K562 (cell line): ENCODE data around the gene ITPKA. TPM values are rescaled to one million over a fixed set of nuclear protein-coding genes. Genes with fewer than 3 reads are reported as not detected.
A peak's percentile ranks its signal among the peaks of the same experiment; 100 is the strongest.

Experiments
- ATAC-seq: fragments of 200-7000 bp; cut with Tn5 transposase; 3 replicates; pipeline ENCODE4 v1.9.1; 2020; ENCODE audit warnings: moderate library complexity
- BruUV-seq: library from RNA; stranded (reverse); fragments of 400-500 nt; replicated peaks from 2 replicates; lab custom pipeline; 2021; lab: Mats Ljungman, UMichigan
- CTCF ChIA-PET: fragments of 300-600 bp; formaldehyde crosslinking; extraction: SDS; loops from one replicate; lab custom pipeline; 2021; ENCODE audit warnings: low intra/inter-chr PET ratio; lab: Yijun Ruan, JAX
- POLR2A ChIA-PET: fragments of 300-600, 350-650 bp; sonication (Branson Sonifier 250); formaldehyde crosslinking; extraction: SDS; loops from one replicate; lab custom pipeline; 2021; ENCODE audit warnings: antibody characterized with exemption, inconsistent platforms; lab: Yijun Ruan, JAX
- DNase-seq, 4 experiments: peaks; one replicate each; pipeline versions ENCODE4 v3.0.0 to v3.0.0-alpha.2; 2011 to 2018; ENCODE audit warnings: low spot score in 3 of 4, mixed read lengths in 3 of 4; ENCODE audit errors: extremely low read depth in 1 of 4
- FAIRE-seq: peaks from 2 replicates; lab custom pipeline; 2011; peaks lifted over from hg19 to GRCh38; lab: Jason Lieb, UNC
- H2AFZ ChIP-seq: 2 replicates; pipeline ENCODE4 v1.6.0; 2011; ENCODE audit warnings: low read depth, low read length, control low read depth, inconsistent platforms
- H3K27ac ChIP-seq: fragments of 200-600 bp; 3 replicates; pipeline ENCODE4 v1.8.0; 2011; ENCODE audit warnings: low read depth, mild to moderate bottlenecking, control low read depth, inconsistent platforms, low read length, moderate library complexity, mixed read lengths; ENCODE audit errors: extremely low read depth
- H3K27me3 ChIP-seq, 2 experiments: fragments of 300-600 bp in 1 of 2; 2 replicates in 1 of 2; 3 replicates in 1 of 2; pipeline versions ENCODE4 v1.6.0 to v1.8.0; 2011; ENCODE audit warnings: inconsistent platforms in 2 of 2, low read length in 2 of 2, mild to moderate bottlenecking in 1 of 2, mixed read lengths in 1 of 2, moderate library complexity in 1 of 2; ENCODE audit not compliant: control insufficient read depth in 2 of 2, insufficient read depth in 2 of 2
- H3K36me3 ChIP-seq: fragments of 300-600 bp; 3 replicates; pipeline ENCODE4 v1.8.0; 2011; ENCODE audit warnings: mild to moderate bottlenecking, low read length, inconsistent platforms; ENCODE audit not compliant: control insufficient read depth, insufficient read depth
- H3K4me1 ChIP-seq, 2 experiments: fragments of 200-600 bp in 1 of 2; replicated peaks in 1 of 2; 2 replicates in 1 of 2; 3 replicates in 1 of 2; pipeline versions ENCODE4 v1.5.1 to v1.8.0; 2011; ENCODE audit warnings: inconsistent platforms in 2 of 2, low read length in 2 of 2, mild to moderate bottlenecking in 1 of 2, mixed read lengths in 1 of 2, moderate library complexity in 1 of 2; ENCODE audit not compliant: control insufficient read depth in 2 of 2, insufficient read depth in 2 of 2
- H3K4me2 ChIP-seq: 2 replicates; pipeline ENCODE4 v1.6.1; 2011; ENCODE audit warnings: low read length, control low read depth, inconsistent platforms, mixed read lengths; ENCODE audit not compliant: insufficient read depth
- H3K4me3 ChIP-seq: fragments of 200-600 bp; sonication (generic), shearing (Covaris generic); 2 replicates; pipeline ENCODE4 v1.5.1; 2016; ENCODE audit warnings: control low read depth, inconsistent platforms
- H3K79me2 ChIP-seq: fragments of 200-600 bp; 3 replicates; pipeline ENCODE4 v1.8.0; 2011; ENCODE audit warnings: low read length, inconsistent platforms; ENCODE audit not compliant: control insufficient read depth, insufficient read depth
- H3K9ac ChIP-seq, 2 experiments: 2 replicates each; pipeline versions ENCODE4 v1.6.0 to v1.6.1; 2011; ENCODE audit warnings: low read depth in 2 of 2, low read length in 2 of 2, control low read depth in 1 of 2, inconsistent platforms in 1 of 2, mild to moderate bottlenecking in 1 of 2, mixed read lengths in 1 of 2; ENCODE audit not compliant: insufficient read depth in 1 of 2
- H3K9me1 ChIP-seq: one replicate; pipeline ENCODE4 v1.6.0; 2011; ENCODE audit warnings: inconsistent platforms, mild to moderate bottlenecking, low read length, moderate library complexity; ENCODE audit not compliant: control insufficient read depth, insufficient read depth
- H3K9me3 ChIP-seq: replicated peaks from 2 replicates; pipeline ENCODE4 v1.5.1; 2011; ENCODE audit warnings: low read depth, low read length, inconsistent platforms; ENCODE audit not compliant: control insufficient read depth, insufficient read depth
- H4K20me1 ChIP-seq: replicated peaks from 2 replicates; pipeline ENCODE4 v1.6.1; 2011; ENCODE audit warnings: low read length, inconsistent platforms, mixed read lengths; ENCODE audit not compliant: control insufficient read depth, insufficient read depth
- CBFA2T2 ChIP-seq: fragments of 450-650 bp; conservative IDR thresholded peaks from 2 replicates; pipeline ENCODE4 v1.6.1; 2017; ENCODE audit warnings: mild to moderate bottlenecking
- CBFB ChIP-seq: sonication (generic); formaldehyde crosslinking; IDR thresholded peaks from 2 replicates; pipeline ENCODE4 v1.4.0; 2020; ENCODE audit warnings: mild to moderate bottlenecking, missing genetic modification reagents
- DMBX1 ChIP-seq: fragments of 250-450 bp; sonication (Bioruptor Pico); IDR thresholded peaks from 2 replicates; pipeline ENCODE4 v1.8.0; 2022; ENCODE audit warnings: inconsistent platforms, mild to moderate bottlenecking, moderate library complexity, borderline replicate concordance
- FOXA1 ChIP-seq: fragments of 450-650 bp; IDR thresholded peaks from 2 replicates; pipeline ENCODE4 v1.6.1; 2016; ENCODE audit warnings: mild to moderate bottlenecking, borderline replicate concordance
- KDM1A ChIP-seq, 2 experiments: fragments of 450-650 bp; IDR thresholded peaks; 2 replicates each; pipeline ENCODE4 v1.6.1; 2016; ENCODE audit warnings: mild to moderate bottlenecking in 2 of 2
- LARP7 ChIP-seq: fragments of 450-650 bp; IDR thresholded peaks from 2 replicates; pipeline ENCODE4 v1.6.1; 2016
- NBN ChIP-seq: fragments of 450-650 bp; IDR thresholded peaks from 2 replicates; pipeline ENCODE4 v1.6.1; 2016; ENCODE audit warnings: low read depth, mild to moderate bottlenecking
- PHTF2 ChIP-seq: fragments of 250-450 bp; sonication (Bioruptor Pico); IDR thresholded peaks from 2 replicates; pipeline ENCODE4 v1.5.0; 2021; ENCODE audit warnings: mild to moderate bottlenecking
- POLR2G ChIP-seq: fragments of 200-400 bp; formaldehyde crosslinking; IDR thresholded peaks from 2 replicates; pipeline ENCODE4 v1.6.1; 2017; ENCODE audit warnings: low read depth, mild to moderate bottlenecking, antibody characterized with exemption, low read length, moderate library complexity
- TBL1XR1 ChIP-seq, 2 experiments: IDR thresholded peaks; 2 replicates each; pipeline ENCODE4 v1.6.1; 2012; ENCODE audit warnings: improper control_type of control experiment in 2 of 2, low read length in 2 of 2, mild to moderate bottlenecking in 1 of 2
- ZNF699 ChIP-seq: fragments of 250-450 bp; sonication (Bioruptor Pico); IDR thresholded peaks from 2 replicates; pipeline ENCODE4 v1.8.0; 2021; ENCODE audit warnings: mild to moderate bottlenecking, moderate library complexity; ENCODE audit not compliant: insufficient replicate concordance
- WGBS: fragments of 100-300 bp; shearing (Covaris generic); methylation state at CpG from one replicate; pipeline ENCODE4 v1.1.6; 2016; ENCODE audit warnings: low coverage, mixed read lengths; ENCODE audit not compliant: insufficient coverage; ENCODE audit errors: missing lambda C conversion rate; 5-methylcytosine and 5-hydroxymethylcytosine counted together
- in situ Hi-C: fragments of 300-500 bp; cut with MboI; formaldehyde crosslinking; loops from 4 replicates; pipeline ENCODE4 v1.15.0; 2018; ENCODE audit warnings: inconsistent platforms, mixed read lengths
- intact Hi-C: fragments of 100-400 bp; cut with micrococcal nuclease; formaldehyde crosslinking; loops from 2 replicates; pipeline ENCODE4 v1.14.2; 2022
- polyA plus RNA-seq, 8 experiments: library from polyadenylated mRNA; depleted of rRNA in 4 of 8; stranded (reverse) in 5 of 8; unstranded in 3 of 8; fragments of >200 nt; fragmentation: Nextera tagmentation in 2 of 8; fragmentation: Illumina TruSeq in 1 of 8; extraction: Ambion mirVana in 2 of 8; extraction: Trizol in 1 of 8; gene quantifications; 2 replicates each; pipeline versions ENCODE4 v1.2.1 to v1.2.3, GENCODE V29; 2011 to 2014; ENCODE audit warnings: inconsistent platforms in 1 of 8, missing spikeins in 1 of 8
- total RNA-seq, 7 experiments: library from RNA; depleted of rRNA in 6 of 7; stranded (reverse); fragments of >200 nt in 6 of 7; fragmentation: Illumina TruSeq in 2 of 7; extraction: Trizol in 2 of 7; gene quantifications; 2 replicates each; pipeline versions ENCODE4 v1.2.1 to v1.2.3, GENCODE V29; 2011 to 2021; ENCODE audit warnings: low replicate concordance in 1 of 7
- TF ChIP-seq, protein P1 (sequence below): sonication (generic); formaldehyde crosslinking; IDR thresholded peaks from 2 replicates; pipeline ENCODE4 v1.8.1; 2023; ENCODE audit warnings: mild to moderate bottlenecking, missing genetic modification reagents
- TF ChIP-seq, protein P2 (sequence below): sonication (generic); formaldehyde crosslinking; IDR thresholded peaks from 2 replicates; pipeline ENCODE4 v1.8.1; 2023; ENCODE audit warnings: missing genetic modification reagents, mild to moderate bottlenecking, borderline replicate concordance
- TF ChIP-seq, protein P3 (sequence below): fragments of 250-450 bp; sonication (Bioruptor Pico); IDR thresholded peaks from 2 replicates; pipeline ENCODE4 v1.8.0; 2021; ENCODE audit warnings: moderate library complexity, mild to moderate bottlenecking, inconsistent platforms

The ITPKA gene
- total and polyA plus RNA-seq, 9 of the 15 experiments (the other 6 are each of a cell fraction or from before 2014, with no cell fraction given) = 0.14 to 68.4 (median 11.5) TPM

DNA sequence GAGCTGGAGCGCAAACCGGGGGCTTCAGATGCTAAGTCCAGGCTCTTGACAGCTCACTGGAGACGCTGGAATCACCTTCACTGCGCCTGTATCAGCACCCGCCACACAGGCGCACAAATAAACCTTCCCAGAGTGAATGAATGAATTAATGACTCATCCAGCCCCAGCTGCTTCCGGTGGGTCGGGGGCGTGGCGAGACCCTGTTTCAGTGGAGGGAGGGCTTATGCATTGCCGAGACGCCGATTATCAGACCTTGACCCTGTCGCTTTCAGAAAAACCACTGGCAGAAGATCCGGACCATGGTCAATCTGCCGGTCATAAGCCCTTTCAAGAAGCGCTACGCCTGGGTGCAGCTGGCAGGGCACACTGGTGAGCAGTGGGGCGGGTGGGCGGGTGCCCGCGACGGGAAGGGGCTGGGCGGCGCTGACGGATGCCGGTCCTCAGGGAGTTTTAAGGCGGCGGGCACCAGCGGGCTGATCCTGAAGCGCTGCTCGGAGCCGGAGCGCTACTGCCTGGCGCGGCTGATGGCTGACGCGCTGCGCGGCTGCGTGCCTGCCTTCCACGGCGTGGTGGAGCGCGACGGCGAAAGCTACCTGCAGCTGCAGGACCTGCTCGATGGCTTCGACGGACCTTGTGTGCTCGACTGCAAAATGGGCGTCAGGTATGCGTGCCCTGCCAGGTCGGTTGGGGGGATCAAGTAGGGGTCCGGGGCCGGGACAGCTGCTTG is 7.7 kb downstream of the ITPKA start:
- H4K20me1 ChIP-seq = no peaks in the 10 kb centered on the region
- H3K79me2 ChIP-seq = peaks cover 11% of the 10 kb centered on the region
- in situ Hi-C loops (no loop called here), intact Hi-C loops (no loop called here)
- no peak overlapping the region for H3K9ac ChIP-seq
- FAIRE-seq = no peak
- H3K36me3 ChIP-seq = peaks cover 30% of the 10 kb centered on the region; the same call in 2 of the 3 replicates
- H3K4me1 ChIP-seq = peaks cover under 1 to 6% of the 10 kb centered on the region in 2 experiments; a peak in 3 of 5 replicates
- ATAC-seq = no peak
- no peak for DNase-seq
- 91% methylated on average over 28 of the region's 56 CpGs for WGBS
- H3K9me3 ChIP-seq = no peaks in the 10 kb centered on the region
- no peaks in the 10 kb centered on the region for H3K9me1 ChIP-seq
- CTCF ChIA-PET = no interaction called here
- no peak overlapping the region for H3K27ac ChIP-seq
- no TSS peak for BruUV-seq
- POLR2A ChIA-PET = interaction anchor here (0.5 kb wide), 1 partner anchor 60 kb away, joined by 3 read pairs; no protein-coding TSS in a partner anchor
- H3K27me3 ChIP-seq = no peaks in the 10 kb centered on the region
- no peak overlapping the region for H3K4me2 ChIP-seq
- H2AFZ ChIP-seq = no peak overlapping the region
- H3K4me3 ChIP-seq = no peak overlapping the region
- no peak for TF ChIP-seq DMBX1
- TF ChIP-seq NBN = no peak
- TF ChIP-seq TBL1XR1 (IDR thresholded peaks at IDR 0.05; ENCODE audit: low read length in 2 of 2) = no peak
- TF ChIP-seq CBFB (CRISPR knock-in tag) = no peak
- no peak for TF ChIP-seq CBFA2T2
- TF ChIP-seq PHTF2 (CRISPR knock-in tag) = no peak
- no peak for TF ChIP-seq KDM1A (IDR thresholded peaks at IDR 0.05)
- TF ChIP-seq, protein P1, sequence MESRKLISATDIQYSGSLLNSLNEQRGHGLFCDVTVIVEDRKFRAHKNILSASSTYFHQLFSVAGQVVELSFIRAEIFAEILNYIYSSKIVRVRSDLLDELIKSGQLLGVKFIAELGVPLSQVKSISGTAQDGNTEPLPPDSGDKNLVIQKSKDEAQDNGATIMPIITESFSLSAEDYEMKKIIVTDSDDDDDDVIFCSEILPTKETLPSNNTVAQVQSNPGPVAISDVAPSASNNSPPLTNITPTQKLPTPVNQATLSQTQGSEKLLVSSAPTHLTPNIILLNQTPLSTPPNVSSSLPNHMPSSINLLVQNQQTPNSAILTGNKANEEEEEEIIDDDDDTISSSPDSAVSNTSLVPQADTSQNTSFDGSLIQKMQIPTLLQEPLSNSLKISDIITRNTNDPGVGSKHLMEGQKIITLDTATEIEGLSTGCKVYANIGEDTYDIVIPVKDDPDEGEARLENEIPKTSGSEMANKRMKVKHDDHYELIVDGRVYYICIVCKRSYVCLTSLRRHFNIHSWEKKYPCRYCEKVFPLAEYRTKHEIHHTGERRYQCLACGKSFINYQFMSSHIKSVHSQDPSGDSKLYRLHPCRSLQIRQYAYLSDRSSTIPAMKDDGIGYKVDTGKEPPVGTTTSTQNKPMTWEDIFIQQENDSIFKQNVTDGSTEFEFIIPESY = peak; percentile 12; the same call in 1 of the 2 replicates
- TF ChIP-seq ZNF699 (CRISPR knock-in tag) = no peak
- TF ChIP-seq, protein P2, sequence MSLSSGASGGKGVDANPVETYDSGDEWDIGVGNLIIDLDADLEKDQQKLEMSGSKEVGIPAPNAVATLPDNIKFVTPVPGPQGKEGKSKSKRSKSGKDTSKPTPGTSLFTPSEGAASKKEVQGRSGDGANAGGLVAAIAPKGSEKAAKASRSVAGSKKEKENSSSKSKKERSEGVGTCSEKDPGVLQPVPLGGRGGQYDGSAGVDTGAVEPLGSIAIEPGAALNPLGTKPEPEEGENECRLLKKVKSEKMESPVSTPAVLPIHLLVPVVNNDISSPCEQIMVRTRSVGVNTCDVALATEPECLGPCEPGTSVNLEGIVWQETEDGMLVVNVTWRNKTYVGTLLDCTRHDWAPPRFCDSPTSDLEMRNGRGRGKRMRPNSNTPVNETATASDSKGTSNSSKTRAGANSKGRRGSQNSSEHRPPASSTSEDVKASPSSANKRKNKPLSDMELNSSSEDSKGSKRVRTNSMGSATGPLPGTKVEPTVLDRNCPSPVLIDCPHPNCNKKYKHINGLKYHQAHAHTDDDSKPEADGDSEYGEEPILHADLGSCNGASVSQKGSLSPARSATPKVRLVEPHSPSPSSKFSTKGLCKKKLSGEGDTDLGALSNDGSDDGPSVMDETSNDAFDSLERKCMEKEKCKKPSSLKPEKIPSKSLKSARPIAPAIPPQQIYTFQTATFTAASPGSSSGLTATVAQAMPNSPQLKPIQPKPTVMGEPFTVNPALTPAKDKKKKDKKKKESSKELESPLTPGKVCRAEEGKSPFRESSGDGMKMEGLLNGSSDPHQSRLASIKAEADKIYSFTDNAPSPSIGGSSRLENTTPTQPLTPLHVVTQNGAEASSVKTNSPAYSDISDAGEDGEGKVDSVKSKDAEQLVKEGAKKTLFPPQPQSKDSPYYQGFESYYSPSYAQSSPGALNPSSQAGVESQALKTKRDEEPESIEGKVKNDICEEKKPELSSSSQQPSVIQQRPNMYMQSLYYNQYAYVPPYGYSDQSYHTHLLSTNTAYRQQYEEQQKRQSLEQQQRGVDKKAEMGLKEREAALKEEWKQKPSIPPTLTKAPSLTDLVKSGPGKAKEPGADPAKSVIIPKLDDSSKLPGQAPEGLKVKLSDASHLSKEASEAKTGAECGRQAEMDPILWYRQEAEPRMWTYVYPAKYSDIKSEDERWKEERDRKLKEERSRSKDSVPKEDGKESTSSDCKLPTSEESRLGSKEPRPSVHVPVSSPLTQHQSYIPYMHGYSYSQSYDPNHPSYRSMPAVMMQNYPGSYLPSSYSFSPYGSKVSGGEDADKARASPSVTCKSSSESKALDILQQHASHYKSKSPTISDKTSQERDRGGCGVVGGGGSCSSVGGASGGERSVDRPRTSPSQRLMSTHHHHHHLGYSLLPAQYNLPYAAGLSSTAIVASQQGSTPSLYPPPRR (CRISPR knock-in tag) = no peak
- TF ChIP-seq POLR2G = 0 out of 2 replicates have a peak, but pooled peaks have one; percentile 6
- TF ChIP-seq LARP7 = no peak
- no peak for TF ChIP-seq FOXA1
- TF ChIP-seq, protein P3, sequence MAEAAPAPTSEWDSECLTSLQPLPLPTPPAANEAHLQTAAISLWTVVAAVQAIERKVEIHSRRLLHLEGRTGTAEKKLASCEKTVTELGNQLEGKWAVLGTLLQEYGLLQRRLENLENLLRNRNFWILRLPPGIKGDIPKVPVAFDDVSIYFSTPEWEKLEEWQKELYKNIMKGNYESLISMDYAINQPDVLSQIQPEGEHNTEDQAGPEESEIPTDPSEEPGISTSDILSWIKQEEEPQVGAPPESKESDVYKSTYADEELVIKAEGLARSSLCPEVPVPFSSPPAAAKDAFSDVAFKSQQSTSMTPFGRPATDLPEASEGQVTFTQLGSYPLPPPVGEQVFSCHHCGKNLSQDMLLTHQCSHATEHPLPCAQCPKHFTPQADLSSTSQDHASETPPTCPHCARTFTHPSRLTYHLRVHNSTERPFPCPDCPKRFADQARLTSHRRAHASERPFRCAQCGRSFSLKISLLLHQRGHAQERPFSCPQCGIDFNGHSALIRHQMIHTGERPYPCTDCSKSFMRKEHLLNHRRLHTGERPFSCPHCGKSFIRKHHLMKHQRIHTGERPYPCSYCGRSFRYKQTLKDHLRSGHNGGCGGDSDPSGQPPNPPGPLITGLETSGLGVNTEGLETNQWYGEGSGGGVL = no peak
